H1 (cell line): ENCODE data around the gene LARGE2. TPM values are rescaled to one million over a fixed set of nuclear protein-coding genes. Genes with fewer than 3 reads are reported as not detected.

Experiments used
- polyA plus RNA-seq, 7 experiments: library from polyadenylated mRNA; depleted of rRNA in 3 of 7; stranded (reverse) in 5 of 7; unstranded in 2 of 7; fragments of >200 nt in 5 of 7; fragments of 200-250 nt in 2 of 7; gene quantifications; 1 replicate in 5 of 7; 2 replicates in 1 of 7; 4 replicates in 1 of 7; pipeline versions ENCODE4 v1.2.1 to v1.2.3, GENCODE V29; 2011 to 2013; ENCODE audit warnings: missing spikeins in 2 of 7, mixed read lengths in 2 of 7
- total RNA-seq: library from RNA; stranded (reverse); fragmentation: NEBNext Ultra II Directional; extraction: Animal tissue kit (Norgen Biotek cat#: 25700); gene quantifications from 2 replicates; pipeline ENCODE4 v1.2.1, GENCODE V29; 2021
- TF ChIP-seq, protein P1 (sequence below), 3 experiments: IDR thresholded peaks; 1 replicate in 2 of 3; 2 replicates in 1 of 3; pipeline versions ENCODE4 v1.5.1 to v1.6.1; 2011; ENCODE audit warnings: low read length in 3 of 3, mild to moderate bottlenecking in 3 of 3, inconsistent platforms in 2 of 3, low read depth in 1 of 3, moderate library complexity in 1 of 3; ENCODE audit not compliant: insufficient read depth in 1 of 3; ENCODE audit errors: control extremely low read depth in 1 of 3

Gene LARGE2
- total and polyA plus RNA-seq, 2 of the 8 experiments (the other 6 are each of a cell fraction or from before 2014, with no cell fraction given): 111 to 137 TPM

DNA sequence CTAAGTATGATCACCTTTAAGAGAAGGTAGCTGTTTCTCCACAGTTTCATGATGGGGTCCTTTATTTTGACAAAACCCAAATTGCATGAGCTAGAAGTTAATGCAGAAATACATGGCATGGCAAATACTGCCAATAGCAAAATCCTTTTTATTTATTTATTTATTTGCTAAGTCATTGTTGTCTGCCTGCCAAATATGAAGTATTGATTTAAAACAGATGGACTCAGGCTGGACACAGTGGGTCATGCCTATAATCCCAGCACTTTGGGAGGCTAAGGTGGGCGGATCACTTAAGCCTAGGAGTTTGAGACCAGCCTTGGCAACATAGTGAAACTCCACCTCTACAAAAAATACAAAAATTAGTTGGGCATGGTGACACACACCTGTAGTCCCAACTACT, 52.4 kb downstream of the LARGE2 start (continued):
- TF ChIP-seq, protein P1, sequence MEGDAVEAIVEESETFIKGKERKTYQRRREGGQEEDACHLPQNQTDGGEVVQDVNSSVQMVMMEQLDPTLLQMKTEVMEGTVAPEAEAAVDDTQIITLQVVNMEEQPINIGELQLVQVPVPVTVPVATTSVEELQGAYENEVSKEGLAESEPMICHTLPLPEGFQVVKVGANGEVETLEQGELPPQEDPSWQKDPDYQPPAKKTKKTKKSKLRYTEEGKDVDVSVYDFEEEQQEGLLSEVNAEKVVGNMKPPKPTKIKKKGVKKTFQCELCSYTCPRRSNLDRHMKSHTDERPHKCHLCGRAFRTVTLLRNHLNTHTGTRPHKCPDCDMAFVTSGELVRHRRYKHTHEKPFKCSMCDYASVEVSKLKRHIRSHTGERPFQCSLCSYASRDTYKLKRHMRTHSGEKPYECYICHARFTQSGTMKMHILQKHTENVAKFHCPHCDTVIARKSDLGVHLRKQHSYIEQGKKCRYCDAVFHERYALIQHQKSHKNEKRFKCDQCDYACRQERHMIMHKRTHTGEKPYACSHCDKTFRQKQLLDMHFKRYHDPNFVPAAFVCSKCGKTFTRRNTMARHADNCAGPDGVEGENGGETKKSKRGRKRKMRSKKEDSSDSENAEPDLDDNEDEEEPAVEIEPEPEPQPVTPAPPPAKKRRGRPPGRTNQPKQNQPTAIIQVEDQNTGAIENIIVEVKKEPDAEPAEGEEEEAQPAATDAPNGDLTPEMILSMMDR (IDR thresholded peaks at IDR 0.05; ENCODE audit: control extremely low read depth in 1 of 3, insufficient read depth in 1 of 3, low read depth in 1 of 3, low read length in 3 of 3): no peak

Other genes with a start within 250 kb of the LARGE2 start
- gene SLC35C1, start 117.5 kb upstream of the LARGE2 start, total RNA-seq: 10.6 and 11.2 TPM in 2 replicates
- 4.6 and 9.5 TPM in 2 replicates for gene SLC35C1, start 117.5 kb upstream of the LARGE2 start, polyA plus RNA-seq (2011; rRNA removed)
- gene CRY2, start 75.2 kb upstream of the LARGE2 start, total RNA-seq: 9.4 and 10.9 TPM in 2 replicates
- 8.0 and 11.8 TPM in 2 replicates for gene CRY2, start 75.2 kb upstream of the LARGE2 start, polyA plus RNA-seq (2011; rRNA removed)
- 40.1 and 41.7 TPM in 2 replicates for gene MAPK8IP1, start 37.0 kb upstream of the LARGE2 start, total RNA-seq
- gene MAPK8IP1, start 37.0 kb upstream of the LARGE2 start, polyA plus RNA-seq (2011; rRNA removed): 32.4 and 62.2 TPM in 2 replicates
- 1.1 TPM in 1 of 2 replicates, not detected in the other for gene FREY1, start 15.4 kb upstream of the LARGE2 start, total RNA-seq
- gene FREY1, start 15.4 kb upstream of the LARGE2 start, polyA plus RNA-seq (2011; rRNA removed): 0.32 and 1.3 TPM in 2 replicates
- gene PEX16, start 4.8 kb upstream of the LARGE2 start, total RNA-seq: 29.2 and 29.4 TPM in 2 replicates
- 36.0 and 47.2 TPM in 2 replicates for gene PEX16, start 4.8 kb upstream of the LARGE2 start, polyA plus RNA-seq (2011; rRNA removed)
- gene PHF21A, start 198.8 kb downstream of the LARGE2 start, total RNA-seq: 33.2 and 40.3 TPM in 2 replicates
- 16.3 and 17.6 TPM in 2 replicates for gene PHF21A, start 198.8 kb downstream of the LARGE2 start, polyA plus RNA-seq (2011; rRNA removed)